SKM-1 treated with dmso at 0.1 percent for 144 hours (cell line): ENCODE measurements around the gene PHTF1.

Experiments
- DNase-seq: peaks from one replicate; lab custom pipeline; 2025; ENCODE audit not compliant: unreplicated experiment; lab: John Stamatoyannopoulos, UW

PHTF1 gene

GRCh38 chr1:113759333-113760101 is at the start of gene PHTF1:
TSS of gene PHTF1 (minus strand) at chr1:113759486. CDS start at chr1:113758703, 783 bp downstream.
- peak; percentile 75 for DNase-seq

GRCh38 chr1:113808450-113809195 is 49.3 kb upstream of the PHTF1 start:
- no peak for DNase-seq

GRCh38 chr1:113805639-113806038 is 46.4 kb upstream of the PHTF1 start:
- DNase-seq: no peak

- no peak for DNase-seq
Measured at GRCh38 chr1:113805256-113805531, 45.9 kb upstream of the PHTF1 start.

- no peak for DNase-seq
Measured at GRCh38 chr1:113804421-113805255, 45.4 kb upstream of the PHTF1 start.

GRCh38 chr1:113802367-113803007 is 43.2 kb upstream of the PHTF1 start:
- no peak for DNase-seq

- no peak for DNase-seq
Measured at GRCh38 chr1:113800487-113800886, 41.2 kb upstream of the PHTF1 start.

- DNase-seq: no peak
Measured at GRCh38 chr1:113797472-113797871, 38.2 kb upstream of the PHTF1 start.

- DNase-seq: no peak
Measured at GRCh38 chr1:113793878-113794834, 34.9 kb upstream of the PHTF1 start.

- DNase-seq: no peak
Measured at GRCh38 chr1:113792986-113793385, 33.7 kb upstream of the PHTF1 start.

GRCh38 chr1:113792471-113792870 is 33.2 kb upstream of the PHTF1 start:
- DNase-seq: no peak

GRCh38 chr1:113788802-113789201 is 29.5 kb upstream of the PHTF1 start:
- no peak for DNase-seq

- no peak for DNase-seq
Measured at GRCh38 chr1:113787663-113788062, 28.4 kb upstream of the PHTF1 start.

GRCh38 chr1:113786069-113786468 is 26.8 kb upstream of the PHTF1 start:
- DNase-seq: no peak

GRCh38 chr1:113784104-113784779 is 25.0 kb upstream of the PHTF1 start:
- DNase-seq: no peak

- peak; percentile 92 for DNase-seq
Measured at GRCh38 chr1:113783254-113784103, 24.2 kb upstream of the PHTF1 start.

- no peak for DNase-seq
Measured at GRCh38 chr1:113782406-113782805, 23.1 kb upstream of the PHTF1 start.

GRCh38 chr1:113780374-113781146 is 21.3 kb upstream of the PHTF1 start:
- DNase-seq: no peak
